Endothelial cell of umbilical vein (primary cell): Measurements from ENCODE around the gene RGS7. TPM values are rescaled to one million over a fixed set of nuclear protein-coding genes. Genes with fewer than 3 reads are reported as not detected.

ENCODE experiments used
- BruUV-seq: library from RNA; stranded (reverse); fragments of 400-500 nt; replicated peaks from 2 replicates; lab custom pipeline; 2021; lab: Mats Ljungman, UMichigan
- CTCF ChIA-PET: fragments of 300-600, 350-600 bp; sonication (Branson Sonifier 250); formaldehyde crosslinking; loops from one replicate; lab custom pipeline; 2021; ENCODE audit warnings: antibody characterized with exemption, inconsistent platforms; lab: Charles Lee
- POLR2A ChIA-PET: fragments of 300-600, 350-600 bp; sonication (Branson Sonifier 250); formaldehyde crosslinking; loops from one replicate; lab custom pipeline; 2021; ENCODE audit warnings: antibody characterized with exemption, inconsistent platforms; lab: Charles Lee
- DNase-seq: peaks from one replicate; pipeline ENCODE4 v3.0.0-alpha.2; 2011; ENCODE audit warnings: low read depth, low spot score
- FAIRE-seq: peaks from 2 replicates; lab custom pipeline; 2011; peaks lifted over from hg19 to GRCh38; lab: Jason Lieb, UNC
- H2AFZ ChIP-seq: 2 replicates; pipeline ENCODE4 v1.6.0; 2012; ENCODE audit warnings: low read depth, low read length, control low read depth, inconsistent platforms
- H3K27ac ChIP-seq: 2 replicates; pipeline ENCODE4 v1.5.1; 2011; ENCODE audit warnings: low read depth, mild to moderate bottlenecking, control low read depth, low read length, moderate library complexity; ENCODE audit not compliant: insufficient read depth
- H3K27me3 ChIP-seq, 2 experiments: 2 replicates each; pipeline versions ENCODE4 v1.6.0 to v1.6.1; 2011; ENCODE audit warnings: low read length in 2 of 2, mixed read lengths in 1 of 2; ENCODE audit not compliant: control insufficient read depth in 2 of 2, insufficient read depth in 2 of 2
- H3K36me3 ChIP-seq, 2 experiments: 2 replicates in 1 of 2; 3 replicates in 1 of 2; pipeline ENCODE4 v1.5.1; 2011; ENCODE audit warnings: low read length in 2 of 2, mild to moderate bottlenecking in 1 of 2, moderate library complexity in 1 of 2; ENCODE audit not compliant: control insufficient read depth in 2 of 2, insufficient read depth in 2 of 2; ENCODE audit errors: extremely low read depth in 1 of 2
- H3K4me1 ChIP-seq: 3 replicates; pipeline ENCODE4 v1.5.1; 2011; ENCODE audit warnings: mild to moderate bottlenecking, low read length; ENCODE audit not compliant: control insufficient read depth, insufficient read depth; ENCODE audit errors: extremely low read depth
- H3K4me2 ChIP-seq: 2 replicates; pipeline ENCODE4 v1.6.1; 2011; ENCODE audit warnings: low read length, control low read depth, mixed read lengths; ENCODE audit not compliant: insufficient read depth
- H3K4me3 ChIP-seq, 3 experiments: fragments of 200-600 bp in 1 of 3; sonication (generic), shearing (Covaris generic) in 1 of 3; replicated peaks in 1 of 3; 2 replicates each; pipeline ENCODE4 v1.5.1; 2011 to 2016; ENCODE audit warnings: control low read depth in 3 of 3, low read length in 3 of 3, mild to moderate bottlenecking in 2 of 3, inconsistent platforms in 1 of 3, low read depth in 1 of 3, moderate library complexity in 1 of 3; ENCODE audit not compliant: insufficient read depth in 1 of 3
- H3K79me2 ChIP-seq: 2 replicates; pipeline ENCODE4 v1.6.0; 2012; ENCODE audit warnings: low read length, inconsistent platforms; ENCODE audit not compliant: control insufficient read depth, insufficient read depth
- H3K9ac ChIP-seq: replicated peaks from 2 replicates; pipeline ENCODE3; 2011; ENCODE audit warnings: low read length, control low read depth; ENCODE audit not compliant: insufficient read depth; ENCODE audit errors: extremely low read depth
- H3K9me1 ChIP-seq: replicated peaks from 3 replicates; pipeline ENCODE4 v1.6.0; 2011; ENCODE audit warnings: mild to moderate bottlenecking, low read length; ENCODE audit not compliant: control insufficient read depth, insufficient read depth; ENCODE audit errors: extremely low read depth
- H3K9me3 ChIP-seq: replicated peaks from 2 replicates; pipeline ENCODE4 v1.5.1; 2012; ENCODE audit warnings: low read length, inconsistent platforms; ENCODE audit not compliant: control insufficient read depth, insufficient read depth
- H4K20me1 ChIP-seq: replicated peaks from 2 replicates; pipeline ENCODE3; 2011; ENCODE audit warnings: mild to moderate bottlenecking, low read length; ENCODE audit not compliant: control insufficient read depth, insufficient read depth; ENCODE audit errors: extremely low read depth
- CTCF ChIP-seq, 2 donors: IDR thresholded peaks; 1 replicate in 1 of 2; 2 replicates in 1 of 2; pipeline ENCODE4 v1.5.1; 2011; ENCODE audit warnings: low read length in 2 of 2, mild to moderate bottlenecking in 2 of 2, moderate library complexity in 2 of 2, control low read depth in 1 of 2, inconsistent platforms in 1 of 2, low read depth in 1 of 2; ENCODE audit not compliant: insufficient read depth in 1 of 2; ENCODE audit errors: extremely low read depth in 1 of 2
- EZH2 ChIP-seq: IDR thresholded peaks from 2 replicates; pipeline ENCODE4 v1.6.1; 2012; ENCODE audit warnings: borderline replicate concordance, low read depth, mild to moderate bottlenecking, moderate library complexity, low read length, inconsistent platforms; ENCODE audit not compliant: severe bottlenecking
- FOS ChIP-seq: IDR thresholded peaks from 2 replicates; pipeline ENCODE4 v1.6.1; 2011; ENCODE audit warnings: mild to moderate bottlenecking, low read length, moderate library complexity, borderline replicate concordance; ENCODE audit not compliant: insufficient read depth
- GATA2 ChIP-seq: IDR thresholded peaks from 2 replicates; pipeline ENCODE4 v1.7.0; 2011; ENCODE audit warnings: low read depth, mild to moderate bottlenecking, moderate library complexity, mixed read lengths, low read length; ENCODE audit not compliant: insufficient read length, insufficient read depth
- JUN ChIP-seq: IDR thresholded peaks from 2 replicates; pipeline ENCODE4 v1.6.1; 2011; ENCODE audit warnings: borderline replicate concordance, low read depth; ENCODE audit not compliant: insufficient read length, insufficient read depth
- MAX ChIP-seq: IDR thresholded peaks from 2 replicates; pipeline ENCODE4 v1.6.1; 2011; ENCODE audit not compliant: insufficient read depth, insufficient read length
- MYC ChIP-seq: IDR thresholded peaks from one replicate; pipeline ENCODE4 v1.6.1; 2011; ENCODE audit warnings: mild to moderate bottlenecking, low read depth, low read length
- POLR2A ChIP-seq: IDR thresholded peaks from 2 replicates; pipeline ENCODE4 v1.6.1; 2012; ENCODE audit warnings: low read depth, mild to moderate bottlenecking, control low read depth, low read length
- POLR2AphosphoS5 ChIP-seq: IDR thresholded peaks from 2 replicates; pipeline ENCODE4 v1.6.1; 2012; ENCODE audit warnings: low read depth, mild to moderate bottlenecking, control low read depth, low read length, moderate library complexity; ENCODE audit not compliant: insufficient read depth
- dilution Hi-C: fragments of 300-500 bp; cut with MboI; formaldehyde crosslinking; loops from one replicate; pipeline ENCODE4 v1.15.0; 2019; ENCODE audit warnings: low sequenced_read_pairs; ENCODE audit not compliant: extremely low pct_ligation_motif_present
- intact Hi-C: fragments of 100-400 bp; cut with micrococcal nuclease; formaldehyde crosslinking; loops from one replicate; pipeline ENCODE4 v1.10.0; 2022
- polyA plus RNA-seq, 4 experiments: library from polyadenylated mRNA; depleted of rRNA in 3 of 4; stranded (reverse) in 3 of 4; unstranded in 1 of 4; fragments of >200 nt; gene quantifications; 2 replicates each; pipeline versions ENCODE4 v1.2.1 to v1.2.3, GENCODE V29; 2011 to 2012; ENCODE audit warnings: missing spikeins in 1 of 4
- total RNA-seq: library from RNA; stranded (reverse); gene quantifications from 2 replicates; pipeline ENCODE4 v1.2.3, GENCODE V29; 2021

The RGS7 gene
- total and polyA plus RNA-seq, 2 donors (not counting 3 experiments of a cell fraction or from before 2014, with no cell fraction given) = 0.43 to 0.44 TPM

GRCh38 chr1:241229216-241229615 is 127.8 kb downstream of the RGS7 start:
- Histone ChIP-seq H3K9ac (no peak overlapping the region), H3K4me1 (no peaks in the 10 kb centered on the region), H3K79me2 (no peaks in the 10 kb centered on the region), H3K9me3 (no peaks in the 10 kb centered on the region), H3K4me3 (no peak overlapping the region), H3K27me3 (no peaks in the 10 kb centered on the region), H3K36me3 (no peaks in the 10 kb centered on the region), H3K27ac (no peak overlapping the region), H4K20me1 (no peaks in the 10 kb centered on the region), H2AFZ (no peak overlapping the region), H3K9me1 (no peaks in the 10 kb centered on the region), H3K4me2 (no peak overlapping the region)
- ChIA-PET POLR2A (no interaction called here), CTCF (no interaction called here)
- TF ChIP-seq JUN = no peak
- BruUV-seq = no TSS peak
- DNase-seq (peak; percentile 3), FAIRE-seq (no peak)
- intact Hi-C loops (no loop called here), dilution Hi-C loops (no loop called here)

DNA sequence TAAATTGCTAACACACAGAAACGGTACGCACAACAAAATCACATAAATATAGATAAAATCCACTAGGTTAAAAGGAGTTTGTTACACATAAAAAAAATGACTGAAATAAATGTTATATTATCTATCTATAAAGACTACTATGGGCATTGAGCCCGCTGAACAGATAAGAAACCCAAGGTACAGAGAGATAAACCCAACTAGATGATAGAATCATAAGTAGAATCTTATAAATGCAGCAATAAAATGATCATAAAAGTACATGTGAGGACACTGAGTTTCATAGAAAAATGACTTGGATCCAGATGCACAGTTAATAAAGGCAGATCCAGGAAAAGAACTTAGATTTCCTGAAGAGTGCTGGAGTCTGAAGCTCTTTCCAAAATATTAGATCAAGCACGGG is 128.7 kb downstream of the RGS7 start:
- Histone ChIP-seq H3K9me3 (no peaks in the 10 kb centered on the region), H3K27me3 (no peaks in the 10 kb centered on the region), H3K79me2 (no peaks in the 10 kb centered on the region), H2AFZ (no peak overlapping the region), H3K9me1 (no peaks in the 10 kb centered on the region), H3K9ac (no peak overlapping the region), H3K4me3 (no peak overlapping the region), H3K4me2 (no peak overlapping the region), H3K27ac (no peak overlapping the region), H3K4me1 (no peaks in the 10 kb centered on the region), H4K20me1 (no peaks in the 10 kb centered on the region), H3K36me3 (no peaks in the 10 kb centered on the region)
- TF ChIP-seq JUN (no peak), EZH2 (no peak), MAX (no peak), POLR2AphosphoS5 (no peak), MYC (no peak), FOS (no peak), CTCF (IDR thresholded peaks at IDR 0.05; ENCODE audit: extremely low read depth in 1 of 2, insufficient read depth in 1 of 2, low read depth in 1 of 2, low read length in 2 of 2) (no peak), GATA2 (no peak), POLR2A (no peak)
- dilution Hi-C loops = no loop called here
- ChIA-PET POLR2A (no interaction called here), CTCF (no interaction called here)
- DNase-seq (no peak), FAIRE-seq (no peak)
- intact Hi-C loops = no loop called here
- no TSS peak for BruUV-seq
